ENCODE data around the gene AUTS2. TPM values are rescaled to one million over a fixed set of nuclear protein-coding genes. Genes with fewer than 3 reads are reported as not detected.

The AUTS2 gene
- polyA plus RNA-seq, 1 donor (not counting 4 experiments of a cell fraction or from before 2014, with no cell fraction given), result 4.7 TPM

- no peak for DNase-seq (ENCODE audit: low read depth, low spot score)
- Histone ChIP-seq H3K9ac (ENCODE audit: control insufficient read depth, extremely low read depth, insufficient read depth, low read length) (no peak overlapping the region), H3K27ac (ENCODE audit: control insufficient read depth, insufficient read depth, low read length) (no peak overlapping the region), H2AFZ (ENCODE audit: control insufficient read depth, low read length) (no peak overlapping the region), H3K4me1 (ENCODE audit: control insufficient read depth, extremely low read depth, insufficient read depth, low read length) (no peaks in the 10 kb centered on the region), H3K79me2 (ENCODE audit: control insufficient read depth, insufficient read depth, low read length) (no peaks in the 10 kb centered on the region), H3K4me3 (ENCODE audit: control insufficient read depth in 2 of 3, extremely low read depth in 1 of 3, insufficient read depth in 2 of 3, low read depth in 1 of 3, low read length in 3 of 3) (no peak overlapping the region), H3K9me1 (ENCODE audit: control insufficient read depth, extremely low read depth, insufficient read depth, low read length) (no peaks in the 10 kb centered on the region), H3K36me3 (ENCODE audit: control insufficient read depth in 2 of 2, extremely low read depth in 1 of 2, insufficient read depth in 2 of 2, low read length in 2 of 2) (no peaks in the 10 kb centered on the region), H3K27me3 (ENCODE audit: control insufficient read depth, extremely low read depth, insufficient read depth, low read length) (no peaks in the 10 kb centered on the region), H3K9me3 (ENCODE audit: control insufficient read depth, low read depth, low read length) (no peaks in the 10 kb centered on the region), H3K4me2 (ENCODE audit: control insufficient read depth, extremely low read depth, insufficient read depth, low read depth, low read length) (no peak overlapping the region), H4K20me1 (ENCODE audit: control insufficient read depth, extremely low read depth, insufficient read depth, low read length) (no peaks in the 10 kb centered on the region)
- FAIRE-seq, result no peak
- TF ChIP-seq CTCF (optimal IDR thresholded peaks at IDR 0.05 in 1 of 3, IDR thresholded peaks at IDR 0.05 in 1 of 3, conservative IDR thresholded peaks at IDR 0.05 in 1 of 3; ENCODE audit: extremely low read depth in 1 of 3, insufficient read depth in 2 of 3, low read length in 3 of 3), result no peak
- dilution Hi-C loops (cut with MboI; ENCODE audit: extremely low pct_ligation_motif_present, low sequenced_read_pairs), result no loop called here
These were observed 537.4 kb downstream of the AUTS2 start for GRCh38 chr7:70135656-70136055.

- no peaks in the 10 kb centered on the region for H3K27me3 ChIP-seq (ENCODE audit: control insufficient read depth, extremely low read depth, insufficient read depth, low read length)
- DNase-seq (ENCODE audit: low read depth, low spot score) (no peak), FAIRE-seq (no peak)
- H2AFZ ChIP-seq (ENCODE audit: control insufficient read depth, low read length), result no peak overlapping the region
- TF ChIP-seq CTCF (optimal IDR thresholded peaks at IDR 0.05 in 1 of 3, IDR thresholded peaks at IDR 0.05 in 1 of 3, conservative IDR thresholded peaks at IDR 0.05 in 1 of 3; ENCODE audit: extremely low read depth in 1 of 3, insufficient read depth in 2 of 3, low read length in 3 of 3), result no peak
- TF ChIP-seq EZH2 (IDR thresholded peaks at IDR 0.05; ENCODE audit: low read length), result no peak
- H3K4me1 ChIP-seq (ENCODE audit: control insufficient read depth, extremely low read depth, insufficient read depth, low read length), result no peaks in the 10 kb centered on the region
- H3K4me2 ChIP-seq (ENCODE audit: control insufficient read depth, extremely low read depth, insufficient read depth, low read depth, low read length), result no peak overlapping the region
- no peak overlapping the region for H3K27ac ChIP-seq (ENCODE audit: control insufficient read depth, insufficient read depth, low read length)
- no peaks in the 10 kb centered on the region for H3K79me2 ChIP-seq (ENCODE audit: control insufficient read depth, insufficient read depth, low read length)
- dilution Hi-C loops (cut with MboI; ENCODE audit: extremely low pct_ligation_motif_present, low sequenced_read_pairs), result no loop called here
- H3K9me1 ChIP-seq (ENCODE audit: control insufficient read depth, extremely low read depth, insufficient read depth, low read length), result no peaks in the 10 kb centered on the region
- H3K4me3 ChIP-seq (ENCODE audit: control insufficient read depth in 2 of 3, extremely low read depth in 1 of 3, insufficient read depth in 2 of 3, low read depth in 1 of 3, low read length in 3 of 3), result no peak overlapping the region
- H3K36me3 ChIP-seq (ENCODE audit: control insufficient read depth in 2 of 2, extremely low read depth in 1 of 2, insufficient read depth in 2 of 2, low read length in 2 of 2), result no peaks in the 10 kb centered on the region
- H4K20me1 ChIP-seq (ENCODE audit: control insufficient read depth, extremely low read depth, insufficient read depth, low read length), result no peaks in the 10 kb centered on the region
- H3K9ac ChIP-seq (ENCODE audit: control insufficient read depth, extremely low read depth, insufficient read depth, low read length), result no peak overlapping the region
- H3K9me3 ChIP-seq (ENCODE audit: control insufficient read depth, low read depth, low read length), result no peaks in the 10 kb centered on the region
These were observed 538.9 kb downstream of the AUTS2 start for GRCh38 chr7:70137126-70137525.
